K562 (cell line): ENCODE measurements around the gene ABCD3. TPM values are rescaled to one million over a fixed set of nuclear protein-coding genes. Genes with fewer than 3 reads are reported as not detected.

Experiments used
- ATAC-seq: fragments of 200-7000 bp; cut with Tn5 transposase; 3 replicates; pipeline ENCODE4 v1.9.1; 2020; ENCODE audit warnings: moderate library complexity
- BruUV-seq: library from RNA; stranded (reverse); fragments of 400-500 nt; replicated peaks from 2 replicates; lab custom pipeline; 2021; lab: Mats Ljungman, UMichigan
- CTCF ChIA-PET: fragments of 300-600 bp; formaldehyde crosslinking; extraction: SDS; loops from one replicate; lab custom pipeline; 2021; ENCODE audit warnings: low intra/inter-chr PET ratio; lab: Yijun Ruan, JAX
- POLR2A ChIA-PET: fragments of 300-600, 350-650 bp; sonication (Branson Sonifier 250); formaldehyde crosslinking; extraction: SDS; loops from one replicate; lab custom pipeline; 2021; ENCODE audit warnings: antibody characterized with exemption, inconsistent platforms; lab: Yijun Ruan, JAX
- DNase-seq, 4 experiments: peaks; one replicate each; pipeline versions ENCODE4 v3.0.0 to v3.0.0-alpha.2; 2011 to 2018; ENCODE audit warnings: low spot score in 3 of 4, mixed read lengths in 3 of 4; ENCODE audit errors: extremely low read depth in 1 of 4
- FAIRE-seq: peaks from 2 replicates; lab custom pipeline; 2011; peaks lifted over from hg19 to GRCh38; lab: Jason Lieb, UNC
- H2AFZ ChIP-seq: 2 replicates; pipeline ENCODE4 v1.6.0; 2011; ENCODE audit warnings: low read depth, low read length, control low read depth, inconsistent platforms
- H3K27ac ChIP-seq: fragments of 200-600 bp; 3 replicates; pipeline ENCODE4 v1.8.0; 2011; ENCODE audit warnings: low read depth, mild to moderate bottlenecking, control low read depth, inconsistent platforms, low read length, moderate library complexity, mixed read lengths; ENCODE audit errors: extremely low read depth
- H3K27me3 ChIP-seq, 2 experiments: fragments of 300-600 bp in 1 of 2; 2 replicates in 1 of 2; 3 replicates in 1 of 2; pipeline versions ENCODE4 v1.6.0 to v1.8.0; 2011; ENCODE audit warnings: inconsistent platforms in 2 of 2, low read length in 2 of 2, mild to moderate bottlenecking in 1 of 2, mixed read lengths in 1 of 2, moderate library complexity in 1 of 2; ENCODE audit not compliant: control insufficient read depth in 2 of 2, insufficient read depth in 2 of 2
- H3K36me3 ChIP-seq: fragments of 300-600 bp; 3 replicates; pipeline ENCODE4 v1.8.0; 2011; ENCODE audit warnings: mild to moderate bottlenecking, low read length, inconsistent platforms; ENCODE audit not compliant: control insufficient read depth, insufficient read depth
- H3K4me1 ChIP-seq, 2 experiments: fragments of 200-600 bp in 1 of 2; replicated peaks in 1 of 2; 2 replicates in 1 of 2; 3 replicates in 1 of 2; pipeline versions ENCODE4 v1.5.1 to v1.8.0; 2011; ENCODE audit warnings: inconsistent platforms in 2 of 2, low read length in 2 of 2, mild to moderate bottlenecking in 1 of 2, mixed read lengths in 1 of 2, moderate library complexity in 1 of 2; ENCODE audit not compliant: control insufficient read depth in 2 of 2, insufficient read depth in 2 of 2
- H3K4me2 ChIP-seq: 2 replicates; pipeline ENCODE4 v1.6.1; 2011; ENCODE audit warnings: low read length, control low read depth, inconsistent platforms, mixed read lengths; ENCODE audit not compliant: insufficient read depth
- H3K4me3 ChIP-seq: fragments of 200-600 bp; sonication (generic), shearing (Covaris generic); 2 replicates; pipeline ENCODE4 v1.5.1; 2016; ENCODE audit warnings: control low read depth, inconsistent platforms
- H3K79me2 ChIP-seq: fragments of 200-600 bp; 3 replicates; pipeline ENCODE4 v1.8.0; 2011; ENCODE audit warnings: low read length, inconsistent platforms; ENCODE audit not compliant: control insufficient read depth, insufficient read depth
- H3K9ac ChIP-seq, 2 experiments: 2 replicates each; pipeline versions ENCODE4 v1.6.0 to v1.6.1; 2011; ENCODE audit warnings: low read depth in 2 of 2, low read length in 2 of 2, control low read depth in 1 of 2, inconsistent platforms in 1 of 2, mild to moderate bottlenecking in 1 of 2, mixed read lengths in 1 of 2; ENCODE audit not compliant: insufficient read depth in 1 of 2
- H3K9me1 ChIP-seq: one replicate; pipeline ENCODE4 v1.6.0; 2011; ENCODE audit warnings: inconsistent platforms, mild to moderate bottlenecking, low read length, moderate library complexity; ENCODE audit not compliant: control insufficient read depth, insufficient read depth
- H3K9me3 ChIP-seq: replicated peaks from 2 replicates; pipeline ENCODE4 v1.5.1; 2011; ENCODE audit warnings: low read depth, low read length, inconsistent platforms; ENCODE audit not compliant: control insufficient read depth, insufficient read depth
- H4K20me1 ChIP-seq: replicated peaks from 2 replicates; pipeline ENCODE4 v1.6.1; 2011; ENCODE audit warnings: low read length, inconsistent platforms, mixed read lengths; ENCODE audit not compliant: control insufficient read depth, insufficient read depth
- ELF2 ChIP-seq: fragments of 250-450 bp; sonication (Bioruptor Pico); IDR thresholded peaks from 2 replicates; pipeline ENCODE4 v1.5.0; 2021; ENCODE audit warnings: mild to moderate bottlenecking
- JUND ChIP-seq, 2 experiments: IDR thresholded peaks; 2 replicates in 1 of 2; 3 replicates in 1 of 2; pipeline ENCODE4 v1.6.1; 2011; ENCODE audit warnings: borderline replicate concordance in 2 of 2, low read depth in 2 of 2, low read length in 2 of 2, improper control_type of control experiment in 1 of 2, missing biosample characterization in 1 of 2, missing genetic modification characterization in 1 of 2, missing genetic modification reagents in 1 of 2
- MAZ ChIP-seq, 2 experiments: fragments of 450-650 bp in 1 of 2; sonication (generic) in 1 of 2; formaldehyde crosslinking; IDR thresholded peaks in 1 of 2; conservative IDR thresholded peaks in 1 of 2; 2 replicates each; pipeline versions ENCODE4 v1.4.0 to v1.5.0; 2020; ENCODE audit warnings: mild to moderate bottlenecking in 1 of 2, missing genetic modification reagents in 1 of 2
- NFXL1 ChIP-seq: fragments of 450-650 bp; formaldehyde crosslinking; IDR thresholded peaks from 2 replicates; pipeline ENCODE4 v1.4.0; 2021; ENCODE audit warnings: mild to moderate bottlenecking
- OTX1 ChIP-seq: fragments of 450-650 bp; formaldehyde crosslinking; IDR thresholded peaks from 2 replicates; pipeline ENCODE4 v1.4.0; 2022; ENCODE audit warnings: mild to moderate bottlenecking
- PPARD ChIP-seq: fragments of 250-450 bp; sonication (Bioruptor Pico); IDR thresholded peaks from 2 replicates; pipeline ENCODE4 v1.8.0; 2022; ENCODE audit warnings: inconsistent platforms, mild to moderate bottlenecking, moderate library complexity
- RBM34 ChIP-seq: fragments of 200-400 bp; formaldehyde crosslinking; IDR thresholded peaks from 2 replicates; pipeline ENCODE4 v1.6.1; 2018; ENCODE audit warnings: low read length, borderline replicate concordance; ENCODE audit not compliant: insufficient read depth
- ZNF146 ChIP-seq: IDR thresholded peaks from one replicate; pipeline ENCODE4 v1.6.1; 2018; ENCODE audit warnings: missing compliant biosample characterization; ENCODE audit not compliant: unreplicated experiment
- ZSCAN32 ChIP-seq: fragments of 450-650 bp; formaldehyde crosslinking; IDR thresholded peaks from 2 replicates; pipeline ENCODE4 v1.4.0; 2020; ENCODE audit warnings: mild to moderate bottlenecking, moderate library complexity
- ZZZ3 ChIP-seq: fragments of 450-650 bp; IDR thresholded peaks from 2 replicates; pipeline ENCODE4 v1.6.1; 2016; ENCODE audit warnings: antibody characterized with exemption, mild to moderate bottlenecking, moderate library complexity
- WGBS: fragments of 100-300 bp; shearing (Covaris generic); methylation state at CpG from one replicate; pipeline ENCODE4 v1.1.6; 2016; ENCODE audit warnings: low coverage, mixed read lengths; ENCODE audit not compliant: insufficient coverage; ENCODE audit errors: missing lambda C conversion rate; 5-methylcytosine and 5-hydroxymethylcytosine counted together
- in situ Hi-C: fragments of 300-500 bp; cut with MboI; formaldehyde crosslinking; loops from 4 replicates; pipeline ENCODE4 v1.15.0; 2018; ENCODE audit warnings: inconsistent platforms, mixed read lengths
- intact Hi-C: fragments of 100-400 bp; cut with micrococcal nuclease; formaldehyde crosslinking; loops from 2 replicates; pipeline ENCODE4 v1.14.2; 2022
- polyA plus RNA-seq, 8 experiments: library from polyadenylated mRNA; depleted of rRNA in 4 of 8; stranded (reverse) in 5 of 8; unstranded in 3 of 8; fragments of >200 nt; fragmentation: Nextera tagmentation in 2 of 8; fragmentation: Illumina TruSeq in 1 of 8; extraction: Ambion mirVana in 2 of 8; extraction: Trizol in 1 of 8; gene quantifications; 2 replicates each; pipeline versions ENCODE4 v1.2.1 to v1.2.3, GENCODE V29; 2011 to 2014; ENCODE audit warnings: inconsistent platforms in 1 of 8, missing spikeins in 1 of 8
- total RNA-seq, 7 experiments: library from RNA; depleted of rRNA in 6 of 7; stranded (reverse); fragments of >200 nt in 6 of 7; fragmentation: Illumina TruSeq in 2 of 7; extraction: Trizol in 2 of 7; gene quantifications; 2 replicates each; pipeline versions ENCODE4 v1.2.1 to v1.2.3, GENCODE V29; 2011 to 2021; ENCODE audit warnings: low replicate concordance in 1 of 7
- TF ChIP-seq, protein P1 (sequence below): fragments of 250-450 bp; sonication (Bioruptor Pico); IDR thresholded peaks from 2 replicates; pipeline ENCODE4 v1.5.0; 2021; ENCODE audit warnings: mild to moderate bottlenecking, borderline replicate concordance
- TF ChIP-seq, protein P2 (sequence below), 2 experiments: fragments of 250-450 bp in 1 of 2; fragments of 450-650 bp in 1 of 2; sonication (Bioruptor Pico) in 1 of 2; IDR thresholded peaks; 2 replicates each; pipeline versions ENCODE4 v1.6.1 to v1.8.0; 2016 to 2021; ENCODE audit warnings: mild to moderate bottlenecking in 2 of 2, moderate library complexity in 2 of 2, missing compliant biosample characterization in 1 of 2, missing genetic modification characterization in 1 of 2

Gene ABCD3
- total and polyA plus RNA-seq, 9 of the 15 experiments (the other 6 are each of a cell fraction or from before 2014, with no cell fraction given), result 11.0 to 30.7 (median 15.5) TPM

DNA sequence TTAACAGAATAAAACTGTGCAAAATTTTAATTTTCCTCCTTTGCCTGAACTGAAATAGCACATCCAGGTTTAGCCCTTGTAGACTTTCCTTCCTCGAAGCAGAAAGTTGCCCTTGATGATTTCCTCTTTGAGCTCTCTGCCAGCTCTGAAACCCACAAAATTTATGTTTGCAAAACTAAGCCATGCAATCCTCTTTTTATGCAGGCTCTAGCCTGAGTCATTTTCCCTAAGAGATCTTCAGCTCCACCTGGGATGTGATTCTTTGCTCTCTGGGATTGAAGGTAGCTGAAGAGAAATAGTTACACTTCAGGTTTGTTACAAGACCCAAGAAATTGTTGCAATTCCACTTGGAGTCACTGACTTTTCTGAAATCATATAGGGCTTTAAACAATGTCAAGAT, 124.8 kb downstream of the ABCD3 start:
- ChIA-PET POLR2A (interaction anchor here (0.7 kb wide), 1 partner anchor 487 kb away, joined by 3 read pairs; no protein-coding TSS in a partner anchor), CTCF (no interaction called here)
- peaks cover 3 to 13% of the 10 kb centered on the region in 2 experiments; a peak in 1 of 5 replicates for H3K4me1 ChIP-seq
- no peak overlapping the region for H3K4me2 ChIP-seq
- H4K20me1 ChIP-seq, result peaks cover 4% of the 10 kb centered on the region; the same call in 1 of the 2 replicates
- no peak for ATAC-seq
- no peak overlapping the region for H3K27ac ChIP-seq
- intact Hi-C loops (no loop called here), in situ Hi-C loops (no loop called here)
- no peak for FAIRE-seq
- no peak overlapping the region for H3K9ac ChIP-seq
- WGBS, result 0% methylated on average over 1 of the region's 1 CpG
- no peaks in the 10 kb centered on the region for H3K9me1 ChIP-seq
- H2AFZ ChIP-seq, result no peak overlapping the region
- H3K9me3 ChIP-seq, result no peaks in the 10 kb centered on the region
- no peak for DNase-seq
- H3K79me2 ChIP-seq, result no peaks in the 10 kb centered on the region
- no TSS peak for BruUV-seq
- H3K4me3 ChIP-seq, result no peak overlapping the region
- no peak for TF ChIP-seq ZSCAN32
- TF ChIP-seq NFXL1 (CRISPR knock-in tag), result no peak
- no peak for TF ChIP-seq OTX1 (CRISPR knock-in tag)
- no peak for TF ChIP-seq JUND (IDR thresholded peaks at IDR 0.05; ENCODE audit: borderline replicate concordance, low read depth, low read length)
- TF ChIP-seq JUND (tag; IDR thresholded peaks at IDR 0.05; ENCODE audit: borderline replicate concordance, low read depth, low read length), result no peak
- TF ChIP-seq, protein P1, sequence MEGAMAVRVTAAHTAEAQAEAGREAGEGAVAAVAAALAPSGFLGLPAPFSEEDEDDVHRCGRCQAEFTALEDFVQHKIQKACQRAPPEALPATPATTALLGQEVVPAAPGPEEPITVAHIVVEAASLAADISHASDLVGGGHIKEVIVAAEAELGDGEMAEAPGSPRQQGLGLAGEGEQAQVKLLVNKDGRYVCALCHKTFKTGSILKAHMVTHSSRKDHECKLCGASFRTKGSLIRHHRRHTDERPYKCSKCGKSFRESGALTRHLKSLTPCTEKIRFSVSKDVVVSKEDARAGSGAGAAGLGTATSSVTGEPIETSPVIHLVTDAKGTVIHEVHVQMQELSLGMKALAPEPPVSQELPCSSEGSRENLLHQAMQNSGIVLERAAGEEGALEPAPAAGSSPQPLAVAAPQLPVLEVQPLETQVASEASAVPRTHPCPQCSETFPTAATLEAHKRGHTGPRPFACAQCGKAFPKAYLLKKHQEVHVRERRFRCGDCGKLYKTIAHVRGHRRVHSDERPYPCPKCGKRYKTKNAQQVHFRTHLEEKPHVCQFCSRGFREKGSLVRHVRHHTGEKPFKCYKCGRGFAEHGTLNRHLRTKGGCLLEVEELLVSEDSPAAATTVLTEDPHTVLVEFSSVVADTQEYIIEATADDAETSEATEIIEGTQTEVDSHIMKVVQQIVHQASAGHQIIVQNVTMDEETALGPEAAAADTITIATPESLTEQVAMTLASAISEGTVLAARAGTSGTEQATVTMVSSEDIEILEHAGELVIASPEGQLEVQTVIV (CRISPR knock-in tag), result no peak
- no peak for TF ChIP-seq ZNF146 (CRISPR knock-in tag)
- TF ChIP-seq PPARD (CRISPR knock-in tag), result no peak
- no peak for TF ChIP-seq ZZZ3
- TF ChIP-seq RBM34, result no peak
- no peak for TF ChIP-seq ELF2 (CRISPR knock-in tag)
- TF ChIP-seq, protein P2, sequence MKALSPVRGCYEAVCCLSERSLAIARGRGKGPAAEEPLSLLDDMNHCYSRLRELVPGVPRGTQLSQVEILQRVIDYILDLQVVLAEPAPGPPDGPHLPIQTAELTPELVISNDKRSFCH (CRISPR knock-in tag; IDR thresholded peaks at IDR 0.05), result no peak
- TF ChIP-seq, protein P2 (tag; IDR thresholded peaks at IDR 0.05), result no peak
- TF ChIP-seq MAZ (CRISPR knock-in tag; conservative IDR thresholded peaks at IDR 0.05 in 1 of 2, IDR thresholded peaks at IDR 0.05 in 1 of 2), result no peak
- peaks cover 16 to 45% of the 10 kb centered on the region in 2 experiments for H3K27me3 ChIP-seq
- no peaks in the 10 kb centered on the region for H3K36me3 ChIP-seq
